WTC11 (cell line): ENCODE results near the gene EML4.

Source experiments
- CTCF ChIP-seq: fragments of 200-600 bp; IDR thresholded peaks from 2 replicates; pipeline ENCODE4 v1.8.0; 2022; ENCODE audit warnings: antibody characterized with exemption
- KAT7 ChIP-seq: sonication (generic); formaldehyde crosslinking; IDR thresholded peaks from 2 replicates; pipeline ENCODE4 v1.8.1; 2023; ENCODE audit warnings: missing genetic modification reagents, mild to moderate bottlenecking, borderline replicate concordance
- TP53 ChIP-seq: sonication (generic); formaldehyde crosslinking; IDR thresholded peaks from 2 replicates; pipeline ENCODE4 v1.8.1; 2023; ENCODE audit warnings: mild to moderate bottlenecking, missing genetic modification reagents
- ZNF423 ChIP-seq: fragments of 250-450 bp; sonication (Bioruptor Pico); IDR thresholded peaks from 2 replicates; pipeline ENCODE4 v2.1.2; 2022; ENCODE audit warnings: mild to moderate bottlenecking, moderate library complexity

GRCh38 chr2:42360493-42360889 lies 191.3 kb downstream of the EML4 start:
- TF ChIP-seq CTCF (no peak), ZNF423 (CRISPR knock-in tag) (no peak), TP53 (CRISPR knock-in tag) (no peak), KAT7 (CRISPR knock-in tag) (no peak)
